Fibroblast of the aortic adventitia (primary cell): ENCODE measurements around the gene PCDHB12. TPM values are rescaled to one million over a fixed set of nuclear protein-coding genes. Genes with fewer than 3 reads are reported as not detected.
"Not testable (repeated sequence)": the region's sequence is repeated elsewhere in the genome, so short reads cannot be mapped to it uniquely, and the experiment has no call there.

Source experiments
- DNase-seq: peaks from one replicate; pipeline ENCODE4 v3.0.0-alpha.2; 2010; ENCODE audit warnings: low read depth
- H3K4me3 ChIP-seq: 2 replicates; pipeline ENCODE4 v1.5.1; 2011; ENCODE audit warnings: low read depth, mild to moderate bottlenecking, control low read depth, low read length, moderate library complexity
- total RNA-seq: library from RNA; depleted of rRNA; stranded (reverse); fragments of >200 nt; gene quantifications from 2 replicates; pipeline ENCODE4 v1.2.3, GENCODE V29; 2012; ENCODE audit warnings: low replicate concordance
- TF ChIP-seq, protein P1 (sequence below): IDR thresholded peaks from 2 replicates; pipeline ENCODE4 v1.5.1; 2011; ENCODE audit warnings: mild to moderate bottlenecking, low read length, control low read depth, inconsistent platforms; ENCODE audit not compliant: insufficient read depth

Gene PCDHB12
- 0.18 and 0.25 TPM in 2 replicates for total RNA-seq

DNA sequence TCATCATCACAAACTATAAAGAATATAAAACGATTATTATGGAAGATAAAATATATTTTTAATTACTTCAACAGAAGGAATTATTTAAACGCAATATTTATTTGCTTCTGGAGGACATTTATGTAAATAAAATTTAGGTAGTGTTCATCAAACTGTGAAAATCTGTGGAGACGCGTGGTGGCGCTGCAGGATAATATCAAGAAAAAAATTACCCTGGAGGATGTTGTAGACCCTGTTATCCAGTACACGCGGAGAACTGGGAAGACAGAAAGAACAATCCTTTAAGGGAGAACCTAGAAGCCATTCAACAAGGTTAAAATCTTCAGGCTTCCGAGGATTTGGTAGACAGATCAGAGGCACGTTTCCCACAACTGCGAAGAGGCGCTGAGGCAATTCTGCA lies at the start of gene PCDHB12:
Gene PCDHB12, plus strand, starts transcription at position 242 of the 400 bp plus-strand sequence. CDS start 189 bp downstream, outside the sequence.
- TF ChIP-seq, protein P1, sequence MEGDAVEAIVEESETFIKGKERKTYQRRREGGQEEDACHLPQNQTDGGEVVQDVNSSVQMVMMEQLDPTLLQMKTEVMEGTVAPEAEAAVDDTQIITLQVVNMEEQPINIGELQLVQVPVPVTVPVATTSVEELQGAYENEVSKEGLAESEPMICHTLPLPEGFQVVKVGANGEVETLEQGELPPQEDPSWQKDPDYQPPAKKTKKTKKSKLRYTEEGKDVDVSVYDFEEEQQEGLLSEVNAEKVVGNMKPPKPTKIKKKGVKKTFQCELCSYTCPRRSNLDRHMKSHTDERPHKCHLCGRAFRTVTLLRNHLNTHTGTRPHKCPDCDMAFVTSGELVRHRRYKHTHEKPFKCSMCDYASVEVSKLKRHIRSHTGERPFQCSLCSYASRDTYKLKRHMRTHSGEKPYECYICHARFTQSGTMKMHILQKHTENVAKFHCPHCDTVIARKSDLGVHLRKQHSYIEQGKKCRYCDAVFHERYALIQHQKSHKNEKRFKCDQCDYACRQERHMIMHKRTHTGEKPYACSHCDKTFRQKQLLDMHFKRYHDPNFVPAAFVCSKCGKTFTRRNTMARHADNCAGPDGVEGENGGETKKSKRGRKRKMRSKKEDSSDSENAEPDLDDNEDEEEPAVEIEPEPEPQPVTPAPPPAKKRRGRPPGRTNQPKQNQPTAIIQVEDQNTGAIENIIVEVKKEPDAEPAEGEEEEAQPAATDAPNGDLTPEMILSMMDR, result no peak
- DNase-seq, result no peak
- H3K4me3 ChIP-seq, result no peak within 1 kb of the TSS

DNA sequence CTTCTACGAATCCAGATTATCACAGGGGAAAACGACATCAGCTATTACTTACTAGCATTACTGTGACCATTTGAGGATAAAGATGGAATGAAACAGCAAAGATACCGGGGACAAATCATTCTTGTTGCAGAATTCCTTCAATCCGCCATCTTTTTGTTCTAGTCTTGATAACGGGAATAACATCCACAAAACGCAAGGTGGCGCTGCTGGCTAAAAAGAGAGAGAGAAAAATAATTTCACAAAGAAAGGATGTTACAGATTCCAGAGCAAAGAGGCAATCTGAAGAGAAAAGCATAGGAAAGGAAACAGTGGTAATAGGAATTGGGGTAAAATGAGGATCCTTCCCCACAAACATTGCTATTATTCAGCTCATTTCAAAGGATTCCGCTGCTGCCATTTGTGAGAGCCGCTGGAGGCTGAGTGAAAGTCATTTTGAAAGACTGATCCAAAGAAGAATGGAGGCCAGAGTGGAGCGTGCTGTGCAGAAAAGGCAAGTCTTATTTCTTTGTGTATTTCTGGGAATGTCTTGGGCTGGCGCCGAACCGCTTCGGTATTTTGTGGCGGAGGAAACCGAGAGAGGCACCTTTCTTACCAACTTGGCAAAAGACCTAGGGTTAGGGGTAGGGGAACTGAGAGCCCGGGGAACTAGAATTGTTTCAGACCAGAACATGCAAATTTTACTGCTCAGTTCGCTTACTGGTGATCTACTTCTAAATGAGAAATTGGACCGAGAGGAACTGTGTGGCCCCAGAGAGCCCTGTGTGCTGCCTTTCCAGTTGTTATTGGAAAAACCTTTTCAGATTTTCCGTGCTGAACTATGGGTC lies 35.9 kb upstream of the PCDHB12 start, which contains the start of gene PCDHB7:
Gene PCDHB7, plus strand, starts transcription at position 264 of the 824 bp plus-strand sequence. Its CDS starts 192 bp downstream, at position 456.
- no peak within 1 kb of the TSS for H3K4me3 ChIP-seq
- DNase-seq, result peak; percentile 25
- TF ChIP-seq, protein P1, result peak; percentile 40

DNA sequence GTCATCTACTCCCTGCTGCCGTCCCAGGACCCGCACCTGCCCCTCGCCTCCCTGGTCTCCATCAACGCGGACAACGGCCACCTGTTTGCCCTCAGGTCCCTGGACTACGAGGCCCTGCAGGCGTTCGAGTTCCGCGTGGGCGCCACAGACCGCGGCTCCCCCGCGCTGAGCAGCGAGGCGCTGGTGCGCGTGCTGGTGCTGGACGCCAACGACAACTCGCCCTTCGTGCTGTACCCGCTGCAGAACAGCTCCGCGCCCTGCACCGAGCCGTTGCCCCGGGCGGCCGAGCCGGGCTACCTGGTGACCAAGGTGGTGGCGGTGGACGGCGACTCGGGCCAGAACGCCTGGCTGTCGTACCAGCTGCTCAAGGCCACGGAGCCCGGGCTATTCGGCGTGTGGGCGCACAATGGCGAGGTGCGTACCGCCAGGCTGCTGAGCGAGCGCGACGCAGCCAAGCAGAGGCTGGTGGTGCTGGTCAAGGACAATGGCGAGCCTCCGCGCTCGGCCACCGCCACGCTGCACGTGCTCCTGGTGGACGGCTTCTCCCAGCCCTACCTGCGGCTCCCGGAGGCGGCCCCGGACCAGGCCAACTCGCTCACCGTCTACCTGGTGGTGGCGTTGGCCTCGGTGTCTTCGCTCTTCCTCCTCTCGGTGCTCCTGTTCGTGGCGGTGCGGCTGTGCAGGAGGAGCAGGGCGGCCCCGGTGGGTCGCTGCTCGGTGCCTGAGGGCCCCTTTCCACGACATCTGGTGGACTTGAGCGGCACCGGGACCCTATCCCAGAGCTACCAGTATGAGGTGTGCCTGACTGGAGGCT lies 34.0 kb upstream of the PCDHB12 start:
- not testable (repeated sequence) for H3K4me3 ChIP-seq, DNase-seq

DNA sequence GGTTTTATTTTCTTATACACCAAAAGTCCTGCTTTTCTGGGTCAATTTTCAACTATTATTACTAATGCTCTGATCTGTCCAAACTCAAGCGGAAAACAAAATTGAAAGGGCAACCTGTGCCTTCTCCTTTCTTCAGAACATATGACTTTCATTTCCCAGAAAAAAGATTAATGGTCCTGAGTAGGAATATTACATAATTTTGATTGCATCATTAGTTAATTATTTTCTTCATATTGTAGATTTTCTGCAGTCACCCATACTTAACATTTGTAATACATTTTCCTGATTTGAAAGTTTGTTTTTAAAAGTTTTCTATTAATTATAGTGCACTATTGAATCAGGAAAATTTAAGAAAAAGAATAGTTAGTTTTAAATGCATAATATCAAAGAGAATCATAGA lies 32.6 kb upstream of the PCDHB12 start:
- no peak for DNase-seq
- H3K4me3 ChIP-seq, result no peak overlapping the region
- TF ChIP-seq, protein P1, result no peak

DNA sequence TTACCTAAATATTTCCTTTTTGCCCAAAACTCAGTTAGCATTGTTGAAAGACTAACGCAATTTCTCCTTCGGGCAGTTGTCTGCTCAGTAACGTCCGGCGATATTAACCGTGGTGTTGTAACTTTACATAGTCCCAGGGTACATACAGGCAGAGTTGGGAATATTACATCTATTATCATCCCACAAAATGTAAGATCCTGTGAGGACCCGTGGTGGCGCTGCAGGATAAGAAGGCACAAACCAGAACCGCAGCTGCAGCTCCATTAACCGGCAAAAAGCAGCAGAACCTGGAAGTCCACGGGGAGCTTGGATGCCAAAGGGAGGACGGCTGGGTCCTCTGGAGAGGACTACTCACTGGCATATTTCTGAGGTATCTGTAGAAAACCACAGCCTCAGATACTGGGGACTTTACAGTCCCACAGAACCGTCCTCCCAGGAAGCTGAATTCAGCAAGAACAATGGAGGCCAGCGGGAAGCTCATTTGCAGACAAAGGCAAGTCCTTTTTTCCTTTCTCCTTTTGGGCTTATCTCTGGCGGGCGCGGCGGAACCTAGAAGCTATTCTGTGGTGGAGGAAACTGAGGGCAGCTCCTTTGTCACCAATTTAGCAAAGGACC lies 30.8 kb upstream of the PCDHB12 start, which contains the start of gene PCDHB8:
Gene PCDHB8, plus strand, starts transcription at position 214 of the 615 bp plus-strand sequence. Its CDS starts 245 bp downstream, at position 459.
- not testable (repeated sequence) for DNase-seq

DNA sequence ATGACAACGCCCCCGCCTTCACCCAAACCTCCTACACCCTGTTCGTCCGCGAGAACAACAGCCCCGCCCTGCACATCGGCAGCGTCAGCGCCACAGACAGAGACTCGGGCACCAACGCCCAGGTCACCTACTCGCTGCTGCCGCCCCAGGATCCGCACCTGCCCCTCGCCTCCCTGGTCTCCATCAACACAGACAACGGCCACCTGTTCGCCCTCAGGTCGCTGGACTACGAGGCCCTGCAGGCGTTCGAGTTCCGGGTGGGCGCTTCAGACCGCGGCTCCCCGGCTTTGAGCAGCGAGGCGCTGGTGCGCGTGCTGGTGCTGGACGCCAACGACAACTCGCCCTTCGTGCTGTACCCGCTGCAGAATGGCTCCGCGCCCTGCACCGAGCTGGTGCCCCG lies 29.1 kb upstream of the PCDHB12 start:
- H3K4me3 ChIP-seq, DNase-seq: not testable (repeated sequence)

More for the DNA sequence above, 30.8 kb upstream of the PCDHB12 start, which contains the start of gene PCDHB8:
- H3K4me3 ChIP-seq, result not testable (repeated sequence)

DNA sequence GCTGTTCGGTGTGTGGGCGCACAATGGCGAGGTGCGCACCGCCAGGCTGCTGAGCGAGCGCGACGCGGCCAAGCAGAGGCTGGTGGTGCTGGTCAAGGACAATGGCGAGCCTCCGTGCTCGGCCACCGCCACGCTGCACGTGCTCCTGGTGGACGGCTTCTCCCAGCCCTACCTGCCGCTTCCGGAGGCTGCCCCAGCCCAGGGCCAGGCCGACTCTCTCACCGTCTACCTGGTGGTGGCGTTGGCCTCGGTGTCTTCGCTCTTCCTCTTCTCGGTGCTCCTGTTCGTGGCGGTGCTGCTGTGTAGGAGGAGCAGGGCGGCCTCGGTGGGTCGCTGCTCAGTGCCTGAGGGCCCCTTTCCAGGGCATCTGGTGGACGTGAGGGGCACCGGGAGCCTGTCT lies 28.6 kb upstream of the PCDHB12 start:
- not testable (repeated sequence) for DNase-seq, H3K4me3 ChIP-seq

DNA sequence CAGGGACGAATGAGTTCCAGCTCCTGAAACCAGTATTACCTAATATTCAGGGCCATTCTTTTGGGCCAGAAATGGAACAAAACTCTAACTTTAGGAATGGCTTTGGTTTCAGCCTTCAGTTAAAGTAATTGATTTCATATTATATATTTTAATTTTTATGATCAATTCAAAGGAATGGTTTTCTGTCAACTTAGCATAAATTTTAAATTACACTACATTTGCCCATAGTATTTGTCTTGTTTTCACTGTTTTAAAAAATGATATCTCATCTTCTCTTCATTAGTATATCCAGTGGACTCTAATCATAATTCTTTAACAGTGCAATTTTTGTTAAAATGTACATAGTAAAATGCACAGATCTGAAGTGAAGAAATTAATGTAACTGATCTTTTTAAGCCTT lies 28.2 kb upstream of the PCDHB12 start:
- TF ChIP-seq, protein P1, result no peak
- no peak for DNase-seq
- H3K4me3 ChIP-seq, result no peak overlapping the region
